Fibroblast of skin of left quadriceps (primary cell): Measurements from ENCODE around the gene PPP4R3B.

Experiments
- DNase-seq, 2 experiments: peaks; one replicate each; pipeline ENCODE4 v3.0.0-alpha.2; 2013; ENCODE audit warnings: low read depth in 2 of 2

PPP4R3B gene

DNA sequence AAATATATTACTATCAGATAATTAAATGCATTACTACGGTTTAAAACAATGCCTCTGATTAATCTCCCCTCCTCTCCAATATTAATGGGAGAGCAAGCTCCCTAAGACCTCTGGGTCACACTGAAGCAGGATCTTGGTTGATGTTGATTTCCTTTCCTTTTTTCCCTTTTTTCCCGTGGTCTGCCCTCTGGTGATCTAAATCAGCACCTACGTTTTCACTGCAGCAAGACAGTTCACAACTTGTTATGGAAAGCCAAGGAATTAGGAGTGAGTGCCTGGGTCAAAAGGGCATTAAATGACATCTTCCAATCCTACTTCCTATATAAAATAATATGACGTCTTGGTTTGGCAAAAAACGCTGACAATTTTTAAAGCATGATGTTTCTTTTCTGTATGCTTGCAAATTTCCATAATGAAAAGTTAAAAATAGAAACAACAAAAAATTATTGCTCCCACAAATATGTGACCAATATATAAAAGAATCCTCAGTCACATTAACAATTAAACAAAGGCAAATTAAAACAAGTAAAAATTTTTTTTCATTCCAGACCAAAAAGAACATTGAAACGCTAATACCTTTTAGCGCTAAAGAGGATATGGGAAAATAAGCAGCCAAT, 105.8 kb downstream of the PPP4R3B start:
- peak in 1 of 2 experiments; percentile 8 for DNase-seq

DNA sequence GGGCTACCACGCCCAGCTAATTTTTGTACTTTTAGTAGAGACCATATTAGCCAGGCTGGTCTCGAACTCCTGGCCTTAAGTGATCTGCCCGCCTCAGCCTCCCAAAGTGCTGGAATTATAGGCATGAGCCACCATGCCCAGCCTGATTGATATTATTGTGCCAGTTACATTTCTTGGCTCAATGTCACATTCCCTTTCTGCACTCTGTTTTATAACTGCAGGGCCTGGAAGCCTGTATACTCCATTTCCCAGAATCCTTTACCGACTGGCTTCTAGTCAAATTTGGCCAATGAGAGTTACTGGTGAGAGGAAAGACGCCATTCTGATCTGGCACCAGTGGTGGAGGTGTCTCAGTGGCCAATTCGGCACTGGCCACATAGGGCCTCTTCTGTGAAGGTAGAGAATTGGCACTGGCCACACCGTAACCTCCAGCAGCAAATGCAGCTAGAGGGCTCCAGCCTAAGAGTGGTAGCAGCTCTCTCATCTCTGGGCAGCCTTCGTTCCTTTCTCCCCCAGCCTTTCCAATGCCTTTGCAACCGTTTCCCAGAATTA, 114.8 kb downstream of the PPP4R3B start:
- no peak for DNase-seq

- no peak for DNase-seq
Observed at GRCh38 chr2:55500025-55500424, 117.4 kb downstream of the PPP4R3B start.

- no peak for DNase-seq
Observed at GRCh38 chr2:55498582-55498981, 118.8 kb downstream of the PPP4R3B start.
